ENCODE measurements around the gene RSRC2.

DNA sequence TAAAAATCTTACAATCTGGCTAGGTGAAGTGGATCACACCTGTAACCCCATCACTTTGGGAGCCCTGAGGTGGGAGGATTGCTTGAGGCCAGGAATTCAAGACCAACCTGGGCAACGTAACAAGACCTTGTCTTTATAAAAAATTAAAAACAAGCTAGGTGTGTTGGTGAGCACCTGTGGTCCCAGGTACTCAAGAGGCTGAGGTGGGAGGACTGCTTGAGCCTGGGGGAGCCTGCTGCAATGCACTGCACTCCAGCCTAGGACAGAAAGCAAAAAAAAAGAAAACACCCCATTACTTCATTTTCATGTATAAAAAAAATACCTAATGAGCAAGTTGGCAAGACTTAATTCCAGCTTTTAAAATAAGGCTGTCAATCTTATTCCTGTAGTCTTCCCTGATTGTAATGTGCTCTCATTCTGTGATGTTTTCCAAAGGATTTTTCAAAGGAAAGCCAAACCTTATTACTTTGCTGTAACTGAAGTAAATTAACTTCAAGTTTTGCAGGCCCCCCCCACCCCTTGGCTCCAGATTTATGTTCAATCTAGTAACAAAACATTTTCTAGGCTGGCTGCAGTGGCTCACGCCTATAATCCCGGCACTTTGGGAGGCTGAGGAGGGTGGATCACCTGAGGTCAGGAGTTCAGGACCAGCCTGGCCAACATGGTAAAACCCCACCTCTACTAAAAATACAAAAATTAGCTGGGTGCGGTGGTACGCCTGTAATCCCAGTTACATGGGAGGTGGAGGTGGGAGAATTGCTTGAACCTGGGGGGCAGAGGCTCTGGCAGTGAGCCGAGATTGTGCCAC, 22.7 kb downstream of the RSRC2 start:
- TF ChIP-seq SUZ12 (IDR thresholded peaks at IDR 0.05) (no peak), SP1 (IDR thresholded peaks at IDR 0.05) (no peak), FOXK2 (IDR thresholded peaks at IDR 0.05) (no peak), FOXM1 (IDR thresholded peaks at IDR 0.05; ENCODE audit: borderline replicate concordance) (no peak), ARNT (IDR thresholded peaks at IDR 0.05) (no peak), L3MBTL2 (conservative IDR thresholded peaks at IDR 0.05) (no peak), ELF4 (IDR thresholded peaks at IDR 0.05) (no peak), BHLHE40 (IDR thresholded peaks at IDR 0.05; ENCODE audit: borderline replicate concordance) (no peak), PKNOX1 (IDR thresholded peaks at IDR 0.05) (no peak), HDGF (IDR thresholded peaks at IDR 0.05; ENCODE audit: borderline replicate concordance) (no peak), LEF1 (IDR thresholded peaks at IDR 0.05; ENCODE audit: borderline replicate concordance) (no peak), ZNF384 (IDR thresholded peaks at IDR 0.05) (no peak)

All from HEK293T (cell line).